Superior temporal gyrus (tissue), 1 donor: Measurements from ENCODE around the gene TTLL5.
"Not testable (repeated sequence)": the region's sequence is repeated elsewhere in the genome, so short reads cannot be mapped to it uniquely, and the experiment has no call there.

Experiments used
- DNase-seq: peaks from one replicate; pipeline ENCODE4 v3.0.0-alpha.2; 2016; ENCODE audit errors: extremely low spot score

The TTLL5 gene

DNA sequence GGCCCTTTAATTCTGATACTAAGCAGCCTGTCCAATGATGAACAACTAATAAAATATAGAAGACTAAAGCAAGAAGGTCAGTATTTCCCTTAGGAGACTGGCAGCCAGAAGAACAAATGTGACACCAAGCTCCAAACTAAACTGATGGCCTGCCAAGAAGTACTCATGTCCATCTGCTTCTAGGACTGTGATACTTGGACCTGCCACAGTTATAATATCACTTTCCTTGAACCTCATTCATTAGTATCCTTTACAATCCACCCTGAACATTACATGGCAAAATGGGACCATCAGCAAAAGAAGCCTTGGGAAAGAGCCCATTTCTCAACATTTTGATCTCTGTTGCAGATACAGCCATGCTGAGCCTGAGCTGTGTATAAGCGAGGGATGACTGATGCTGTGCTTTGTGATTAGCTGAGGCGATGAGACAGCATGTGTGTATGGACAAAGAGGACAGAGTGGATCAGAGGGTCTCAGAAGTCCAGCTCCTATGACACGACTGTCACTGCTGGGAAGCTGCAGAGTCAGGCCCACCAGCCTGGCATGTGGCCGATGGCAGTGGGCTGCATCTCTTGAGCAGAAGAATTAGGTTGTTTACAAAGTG, 246.8 kb downstream of the TTLL5 start:
- peak; percentile 39 for DNase-seq

DNA sequence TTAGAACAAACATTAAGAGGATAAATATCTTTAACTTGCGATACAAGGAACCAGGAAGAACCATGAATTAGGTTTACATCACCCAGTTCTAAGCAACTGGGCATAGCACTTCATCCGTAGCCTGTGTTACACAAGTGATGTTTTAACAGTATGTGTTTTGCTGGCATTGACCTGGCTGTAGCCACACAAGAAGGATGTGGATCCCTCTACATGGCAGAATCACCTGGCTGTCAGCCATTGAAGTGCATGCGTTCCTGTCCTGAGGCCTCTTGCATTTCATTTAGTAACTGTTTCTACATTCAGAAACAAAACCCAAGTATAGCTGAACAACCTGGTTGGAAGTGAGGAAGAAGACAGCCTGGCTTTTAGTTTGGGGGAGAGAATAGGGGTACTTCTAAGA, 248.6 kb downstream of the TTLL5 start:
- no peak for DNase-seq

DNA sequence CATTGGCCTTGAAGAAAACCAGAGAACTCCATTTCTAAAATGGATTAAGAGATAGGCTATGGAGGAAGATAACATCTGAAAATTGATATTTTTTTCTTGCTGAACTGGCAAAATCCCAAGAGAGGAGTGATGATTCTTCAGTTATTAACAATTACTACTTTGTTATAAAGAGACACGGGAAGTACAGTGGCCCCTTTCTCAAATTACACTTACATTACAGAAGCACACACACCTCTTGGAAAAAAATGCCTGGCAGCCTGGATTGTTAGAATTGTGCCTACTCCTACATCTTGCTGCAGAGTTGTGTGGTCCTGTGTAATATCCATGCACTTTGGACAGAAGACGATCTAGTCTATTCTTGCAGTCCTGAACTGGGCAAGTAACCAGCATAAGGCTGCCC, 249.0 kb downstream of the TTLL5 start:
- no peak for DNase-seq

- peak; percentile 85 for DNase-seq
Measured at GRCh38 chr14:75911883-75912282, 250.8 kb downstream of the TTLL5 start.

- DNase-seq: no peak
Measured at GRCh38 chr14:75913183-75913582, 252.1 kb downstream of the TTLL5 start.

DNA sequence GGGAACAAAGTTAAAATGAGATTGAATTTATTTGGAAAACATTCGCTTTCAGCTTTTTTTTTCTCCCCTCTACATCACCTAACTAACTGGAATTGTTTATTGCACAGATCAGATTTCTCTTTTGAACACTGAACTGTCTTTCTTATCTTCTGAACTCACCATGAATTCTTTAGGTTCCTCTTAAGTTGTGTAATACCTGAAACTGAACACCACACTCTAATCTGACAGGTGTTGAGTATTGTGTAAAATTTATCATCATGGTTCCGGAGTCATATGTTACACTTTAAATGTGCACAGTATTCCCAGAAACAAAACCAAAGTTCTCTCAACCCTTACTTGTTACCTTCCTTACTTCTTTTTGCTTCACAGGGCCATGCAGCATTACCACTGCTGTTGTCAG, 254.0 kb downstream of the TTLL5 start:
- no peak for DNase-seq

DNA sequence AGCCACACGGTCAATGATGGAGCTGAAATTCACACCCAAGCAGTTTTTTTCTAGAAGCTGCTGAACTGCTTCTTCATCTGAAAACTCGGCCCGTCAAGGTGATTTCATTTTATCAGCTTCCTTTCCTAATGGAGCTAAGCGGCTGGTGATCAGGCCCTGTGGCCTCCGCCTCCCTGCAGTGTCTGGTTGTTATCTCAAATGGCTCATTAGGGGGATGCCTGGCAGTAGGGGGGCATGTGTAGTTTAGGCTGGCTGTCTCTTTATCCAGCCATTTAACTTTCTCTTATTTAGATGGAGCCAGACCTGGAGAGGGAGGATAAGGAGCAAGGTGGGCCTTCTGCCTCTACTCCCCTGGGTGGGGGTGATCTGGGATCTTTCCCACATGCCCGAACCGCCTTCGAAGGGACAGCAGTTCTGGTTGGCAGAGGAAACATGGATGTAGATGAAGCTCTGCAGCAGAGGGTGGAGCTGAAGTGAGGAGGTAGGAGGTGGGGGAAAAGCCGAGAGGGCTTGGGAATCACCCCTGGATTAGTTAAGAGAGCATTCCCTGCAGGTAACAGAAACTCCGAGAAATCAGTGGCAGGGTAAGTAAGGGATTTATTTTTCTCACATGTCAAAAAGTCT, 256.4 kb downstream of the TTLL5 start:
- DNase-seq: no peak

GRCh38 chr14:75917946-75918335, 256.9 kb downstream of the TTLL5 start:
- no peak for DNase-seq

GRCh38 chr14:75920421-75920820, 259.4 kb downstream of the TTLL5 start:
- DNase-seq: not testable (repeated sequence)

DNA sequence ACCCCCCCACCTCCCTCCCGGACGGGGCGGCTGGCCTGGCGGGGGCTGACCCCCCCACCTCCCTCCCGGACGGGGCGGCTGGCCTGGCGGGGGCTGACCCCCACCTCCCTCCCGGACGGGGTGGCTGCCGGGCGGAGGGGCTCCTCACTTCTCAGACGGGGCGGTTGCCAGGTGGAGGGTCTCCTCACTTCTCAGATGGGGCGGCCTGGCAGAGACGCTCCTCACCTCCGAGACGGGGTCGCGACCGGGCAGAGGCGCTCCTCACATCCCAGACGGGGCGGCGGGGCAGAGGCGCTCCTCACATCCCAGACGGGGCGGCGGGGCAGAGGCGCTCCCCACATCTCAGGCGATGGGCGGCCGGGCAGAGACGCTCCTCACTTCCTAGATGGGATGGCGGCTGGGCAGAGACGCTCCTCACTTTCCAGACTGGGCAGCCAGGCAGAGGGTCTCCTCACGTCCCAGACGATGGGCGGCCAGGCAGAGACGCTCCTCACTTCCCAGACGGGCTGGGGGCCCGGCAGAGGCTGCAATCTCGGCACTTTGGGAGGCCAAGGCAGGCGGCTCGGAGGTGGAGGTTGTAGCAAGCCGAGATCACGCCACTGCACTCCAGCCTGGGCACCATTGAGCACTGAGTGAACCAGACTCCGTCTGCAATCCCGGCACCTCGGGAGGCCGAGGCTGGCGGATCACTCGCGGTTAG, 264.2 kb downstream of the TTLL5 start:
- not testable (repeated sequence) for DNase-seq

- DNase-seq: no peak
Measured at GRCh38 chr14:75926431-75927115, 265.5 kb downstream of the TTLL5 start.

DNA sequence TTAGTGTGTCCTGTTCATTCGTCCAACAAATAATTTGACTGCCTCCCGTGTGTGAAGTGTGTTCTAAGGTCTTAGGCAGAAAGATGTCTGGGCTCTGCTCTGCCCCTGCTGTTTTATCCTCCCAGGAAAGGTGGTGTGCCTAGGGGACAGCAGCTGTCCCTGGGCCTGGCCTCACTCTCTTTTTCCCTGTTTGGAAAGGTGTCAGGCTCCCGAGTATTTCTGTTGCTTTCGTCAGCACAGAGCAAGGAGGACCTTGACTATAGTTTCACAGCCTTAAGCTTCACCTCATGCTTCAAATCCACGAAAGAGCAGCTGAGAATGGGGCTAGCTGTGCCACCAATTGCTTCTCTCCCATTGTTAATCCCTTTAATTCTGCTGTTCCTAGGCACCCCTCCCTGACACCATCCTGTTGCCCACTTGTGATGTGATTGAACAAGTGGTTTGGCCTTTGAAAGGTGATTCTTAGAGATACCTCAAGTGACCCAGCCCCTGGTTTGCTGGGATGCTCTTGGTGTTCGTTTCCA, 266.6 kb downstream of the TTLL5 start:
- DNase-seq: peak; percentile 38

DNA sequence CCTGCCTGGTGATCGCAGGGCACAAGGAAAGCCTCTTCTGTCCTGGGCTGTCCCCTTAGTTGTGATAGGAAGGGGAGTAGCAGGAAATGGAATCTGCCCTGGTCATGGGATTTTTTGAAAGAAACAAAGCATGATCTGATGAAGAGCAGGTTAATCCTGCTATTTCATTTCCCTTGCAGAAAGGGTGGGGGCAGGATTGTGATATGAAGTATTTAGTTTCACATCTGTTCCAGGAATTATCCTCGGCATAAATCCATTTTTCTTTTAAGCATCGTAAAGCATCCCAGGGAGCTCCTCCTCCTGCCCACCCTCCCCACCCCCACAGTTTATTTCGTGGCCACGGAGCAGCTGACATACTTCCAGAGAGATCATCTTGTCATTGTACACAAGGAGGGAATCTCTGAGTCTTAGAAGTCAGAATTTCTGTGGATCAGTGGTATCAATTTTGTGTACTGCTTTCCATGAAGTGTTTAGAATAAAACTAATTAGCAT, 267.7 kb downstream of the TTLL5 start:
- DNase-seq: peak; percentile 68

- DNase-seq: no peak
Measured at GRCh38 chr14:75933712-75934296, 272.8 kb downstream of the TTLL5 start.

- DNase-seq: peak; percentile 93
Measured at GRCh38 chr14:75934998-75935628, 274.1 kb downstream of the TTLL5 start.

GRCh38 chr14:75939200-75939599, 278.2 kb downstream of the TTLL5 start:
- no peak for DNase-seq

GRCh38 chr14:75941030-75941429, 280.0 kb downstream of the TTLL5 start:
- no peak for DNase-seq

DNA sequence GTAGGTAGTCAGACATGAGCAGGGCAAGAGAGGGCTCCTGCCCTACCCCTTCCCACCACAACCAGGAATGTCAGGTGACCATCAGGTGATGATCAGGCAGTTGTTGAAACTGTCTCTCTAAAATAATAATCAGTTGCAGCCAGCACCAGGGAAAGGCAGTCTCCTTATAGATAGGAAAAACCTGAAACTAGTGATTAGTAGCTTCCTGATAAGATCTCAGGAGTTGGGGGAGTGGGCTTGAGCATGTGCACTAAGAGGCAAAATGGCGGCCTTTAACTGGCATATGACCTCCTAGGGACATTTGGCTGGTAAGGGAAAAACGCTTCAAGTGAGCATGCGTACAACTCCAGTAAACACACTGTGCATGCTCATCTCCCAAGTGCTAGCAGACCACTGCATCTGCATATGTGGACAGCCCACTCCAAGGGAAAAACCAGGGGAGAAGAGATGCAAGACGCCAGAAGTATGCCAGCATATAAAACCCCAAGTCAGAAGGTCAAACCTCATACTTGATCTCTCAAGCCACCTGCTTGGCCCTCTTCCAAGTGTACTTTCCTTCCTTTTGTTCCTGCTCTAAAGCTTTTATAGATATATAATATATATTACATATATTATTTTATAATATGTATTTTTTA, 283.7 kb downstream of the TTLL5 start:
- no peak for DNase-seq

DNA sequence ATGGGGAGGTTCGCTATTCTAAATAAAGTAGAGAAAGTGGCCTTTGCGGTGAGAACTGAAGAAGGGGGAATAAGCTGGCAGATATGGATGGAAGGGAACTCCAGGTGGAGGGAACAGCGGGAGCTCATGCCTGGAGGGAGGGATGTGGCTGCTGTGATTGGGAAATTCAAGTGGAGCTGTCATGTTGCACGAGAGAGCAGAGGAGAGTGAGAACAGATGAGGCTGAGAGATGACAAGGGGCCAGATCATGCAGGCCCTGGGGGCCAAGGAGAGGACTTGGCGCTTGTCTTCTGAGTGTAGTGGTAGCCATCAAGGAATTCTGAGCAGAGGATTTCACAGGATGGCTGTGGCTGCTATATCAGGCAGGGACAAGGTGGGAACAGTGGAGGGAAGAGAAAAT, 285.7 kb downstream of the TTLL5 start:
- DNase-seq: no peak

DNA sequence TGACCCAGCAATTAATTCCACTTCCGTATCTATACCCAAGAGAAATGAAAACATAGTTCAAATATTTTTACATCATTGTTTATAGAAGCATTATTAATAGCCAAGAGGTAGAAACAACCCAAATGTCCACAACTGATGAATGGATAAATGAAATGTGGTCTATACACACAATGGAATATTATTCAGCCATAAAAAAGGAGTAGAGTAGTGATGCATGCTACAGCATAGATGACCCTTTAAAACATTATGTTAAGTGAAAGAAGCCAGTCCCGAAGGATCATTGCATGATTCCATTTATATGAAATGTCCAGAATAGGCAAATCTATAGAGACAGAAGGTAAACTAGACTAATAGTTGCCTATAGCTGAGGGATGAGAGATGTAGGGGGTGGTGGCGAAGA, 291.4 kb downstream of the TTLL5 start:
- DNase-seq: no peak

DNA sequence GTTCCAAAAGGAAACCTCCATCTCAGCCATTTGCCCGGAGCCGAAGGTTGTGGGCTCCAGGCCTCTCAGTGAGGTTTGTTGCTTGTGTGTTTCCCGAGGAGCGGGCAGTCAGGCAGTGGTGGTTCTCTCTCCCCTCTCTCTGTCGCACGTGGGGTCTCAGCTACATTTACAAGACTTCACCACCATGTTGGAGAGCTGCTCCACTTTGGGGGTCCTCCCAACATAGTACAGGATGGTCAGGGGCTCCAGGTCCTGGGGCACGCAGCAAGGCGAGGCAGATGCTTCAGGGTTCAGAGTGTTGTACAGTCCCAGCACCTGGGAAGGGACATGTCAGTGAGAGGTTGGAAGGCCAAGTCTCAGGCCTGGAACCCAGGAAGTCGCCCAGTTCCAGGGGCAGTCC, 298.0 kb downstream of the TTLL5 start:
- DNase-seq: no peak
